Activated CD4-positive, alpha-beta T cell treated with anti-CD3 and anti-CD28 coated beads, Interleukin-2, amount 50 U/mL, for 4 hours (primary cell): ENCODE results near the gene VIL1.

Source experiments
- DNase-seq, 2 experiments: peaks; one replicate each; pipeline ENCODE4 v3.0.0-alpha.2; 2020

The VIL1 gene

GRCh38 chr2:218418717-218419458, at the start of gene VIL1:
TSS of gene VIL1 (plus strand) at chr2:218419123. CDS start at chr2:218423779, 4,656 bp downstream.
- no peak for DNase-seq

DNA sequence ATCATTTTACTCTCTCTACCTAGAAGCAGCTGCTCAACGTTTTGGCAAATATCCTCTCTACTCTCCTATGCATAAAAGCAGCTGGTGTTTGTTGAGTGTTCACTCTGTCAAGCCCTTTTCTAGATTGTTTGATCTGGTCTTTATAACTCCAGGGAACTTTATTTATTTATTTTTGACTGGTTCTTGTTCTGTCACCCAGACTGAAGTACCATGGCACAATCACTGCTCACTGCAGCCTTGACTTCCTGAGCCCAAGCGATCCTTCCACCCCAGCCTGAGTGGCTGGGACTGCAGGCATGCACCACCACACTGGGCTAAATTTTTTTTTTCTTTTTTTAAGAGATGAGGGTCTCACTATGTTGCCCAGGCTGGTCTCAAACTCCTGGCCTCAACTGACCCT, 49.6 kb upstream of the VIL1 start:
- DNase-seq = no peak

DNA sequence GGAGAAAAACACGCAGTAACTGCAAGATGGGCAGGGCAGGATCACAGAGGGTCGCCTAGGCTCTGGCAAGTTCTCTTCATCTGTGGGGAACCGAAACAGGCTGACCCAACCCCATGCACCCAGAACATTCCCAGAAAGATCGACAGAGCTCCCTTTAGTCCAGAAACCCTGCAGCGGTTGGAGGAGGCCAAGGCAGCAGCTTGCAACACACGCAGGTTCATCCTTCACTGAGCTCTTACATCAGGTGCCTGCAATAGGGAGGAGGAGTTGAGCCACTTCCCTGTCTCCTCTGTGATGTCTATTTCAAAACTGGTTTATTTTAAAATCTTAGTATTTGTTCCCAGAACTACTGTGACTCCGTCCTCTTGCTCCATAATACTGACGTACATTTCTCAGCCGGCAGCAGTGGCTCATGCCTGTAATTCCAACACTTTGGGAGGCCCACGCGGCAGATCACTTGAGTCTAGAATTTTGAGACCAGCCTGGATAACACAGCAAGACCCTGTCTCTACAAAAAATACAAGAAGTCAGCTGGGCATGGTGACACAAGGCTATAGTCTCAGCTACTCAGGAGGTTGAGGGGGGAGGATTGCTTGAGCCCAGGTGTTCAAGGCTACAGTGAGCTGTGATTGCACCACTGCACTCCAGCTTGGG, 48.4 kb upstream of the VIL1 start:
- DNase-seq = no peak

DNA sequence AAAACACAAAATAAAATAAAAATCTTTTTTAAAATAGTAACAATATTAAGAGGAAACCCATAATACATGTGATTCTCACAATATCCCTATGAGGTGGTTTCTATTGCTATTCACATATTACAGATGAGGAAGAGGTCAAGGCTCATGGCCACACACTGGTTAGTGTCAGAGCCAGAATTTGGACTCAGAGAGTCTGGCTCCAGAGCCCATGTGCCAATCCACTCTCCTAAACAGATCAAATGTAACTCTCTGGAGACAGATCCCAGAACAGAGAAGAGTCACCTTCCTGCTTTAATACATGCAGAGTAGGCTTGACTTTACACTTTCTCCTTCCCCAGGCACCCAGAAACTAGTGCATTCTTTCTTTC, 47.0 kb upstream of the VIL1 start:
- no peak for DNase-seq

- DNase-seq = no peak
Measured at GRCh38 chr2:218374795-218375194, 44.1 kb upstream of the VIL1 start.

- no peak for DNase-seq
Measured at GRCh38 chr2:218375212-218375611, 43.7 kb upstream of the VIL1 start.

GRCh38 chr2:218378053-218378452, 40.9 kb upstream of the VIL1 start:
- DNase-seq = no peak

DNA sequence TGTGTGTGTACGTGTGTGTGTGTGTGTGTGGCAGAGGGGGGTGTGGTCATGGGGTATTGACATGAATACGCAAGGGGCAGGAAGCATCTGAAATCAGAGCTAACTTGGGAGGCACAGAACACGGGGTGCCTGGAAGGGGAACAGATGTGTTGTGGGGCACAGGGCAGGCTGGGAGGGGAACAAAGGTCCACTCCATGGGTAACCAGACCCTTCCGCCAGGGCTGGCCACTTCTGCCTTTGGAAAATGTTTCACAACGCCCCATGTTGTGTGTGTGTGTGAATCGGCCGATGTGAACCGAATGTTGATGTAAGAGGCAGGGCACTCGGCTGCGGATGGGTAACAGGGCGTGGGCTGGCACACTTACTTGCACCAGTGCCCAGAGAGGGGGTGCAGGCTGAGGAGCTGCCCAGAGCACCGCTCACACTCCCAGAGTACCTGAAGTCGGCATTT, 37.0 kb upstream of the VIL1 start, which contains the start of gene SLC11A1:
Gene SLC11A1, plus strand, starts transcription at position 358 of the 451 bp plus-strand sequence. CDS start 96 bp downstream, outside the sequence.
- DNase-seq = no peak

DNA sequence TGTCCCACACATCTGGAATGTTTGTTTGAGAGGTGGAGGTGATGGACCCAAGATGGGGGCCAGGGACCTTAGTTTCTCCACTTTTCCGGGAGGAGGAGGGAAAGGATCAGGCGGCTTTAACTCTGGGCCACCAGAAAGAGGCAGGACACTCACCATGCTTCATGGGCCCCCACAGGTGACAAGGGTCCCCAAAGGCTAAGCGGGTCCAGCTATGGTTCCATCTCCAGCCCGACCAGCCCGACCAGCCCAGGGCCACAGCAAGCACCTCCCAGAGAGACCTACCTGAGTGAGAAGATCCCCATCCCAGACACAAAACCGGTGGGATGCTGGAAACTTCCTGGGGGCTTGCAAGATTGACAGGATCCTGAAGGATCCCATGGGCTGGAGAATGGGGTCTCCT, 36.1 kb upstream of the VIL1 start:
- DNase-seq = no peak

GRCh38 chr2:218383892-218384519, 34.9 kb upstream of the VIL1 start:
- no peak for DNase-seq

DNA sequence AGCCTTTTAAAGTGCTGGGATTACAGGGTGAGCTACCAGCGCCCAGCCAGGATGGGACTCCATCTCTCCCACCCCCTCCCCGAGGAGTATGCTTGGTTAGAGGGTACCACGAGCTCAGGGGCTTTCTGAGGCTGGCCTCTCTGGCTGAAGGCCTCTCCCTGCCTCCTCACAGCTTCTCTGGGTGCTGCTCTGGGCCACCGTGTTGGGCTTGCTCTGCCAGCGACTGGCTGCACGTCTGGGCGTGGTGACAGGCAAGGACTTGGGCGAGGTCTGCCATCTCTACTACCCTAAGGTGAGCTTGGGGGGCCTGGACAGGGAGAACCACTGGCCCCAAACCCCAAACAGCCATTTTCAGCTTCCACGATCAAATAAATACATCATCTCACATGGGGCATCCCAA, 33.9 kb upstream of the VIL1 start:
- DNase-seq = no peak

DNA sequence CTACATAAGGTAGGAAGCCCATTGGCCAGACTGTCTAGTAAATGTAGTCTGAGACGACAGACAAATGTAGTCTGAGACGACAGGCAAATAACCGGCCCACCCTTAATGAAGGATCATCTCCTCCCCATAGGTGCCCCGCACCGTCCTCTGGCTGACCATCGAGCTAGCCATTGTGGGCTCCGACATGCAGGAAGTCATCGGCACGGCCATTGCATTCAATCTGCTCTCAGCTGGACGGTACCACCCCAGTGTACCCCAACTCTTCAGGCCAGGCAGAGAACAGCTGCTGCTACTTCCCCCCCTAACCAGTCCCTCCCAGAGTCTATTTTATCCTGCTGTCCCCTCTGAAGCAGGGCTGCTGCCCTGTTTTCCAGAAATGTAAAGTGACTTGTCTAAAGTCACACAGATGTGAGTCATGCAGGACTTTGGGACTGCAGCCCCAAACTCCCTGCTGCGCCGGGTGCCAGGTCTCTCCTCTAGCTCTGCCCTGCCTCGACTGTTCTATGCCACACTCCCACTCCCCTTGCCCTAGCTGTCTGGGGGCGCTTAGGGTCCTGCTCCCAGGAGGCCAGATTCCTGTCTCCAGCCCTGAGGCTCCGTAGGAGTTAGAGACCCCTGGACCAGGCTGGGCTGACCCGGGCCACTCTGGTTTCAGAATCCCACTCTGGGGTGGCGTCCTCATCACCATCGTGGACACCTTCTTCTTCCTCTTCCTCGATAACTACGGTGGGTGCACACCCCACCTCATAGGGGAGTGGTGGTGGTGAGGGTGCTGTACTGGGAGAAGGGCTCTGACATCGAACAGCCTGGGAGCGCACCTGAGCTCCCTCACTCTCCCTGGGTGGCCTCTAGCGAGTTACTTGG, 32.2 kb upstream of the VIL1 start:
- no peak for DNase-seq

GRCh38 chr2:218387369-218388194, 31.3 kb upstream of the VIL1 start:
- DNase-seq = no peak

DNA sequence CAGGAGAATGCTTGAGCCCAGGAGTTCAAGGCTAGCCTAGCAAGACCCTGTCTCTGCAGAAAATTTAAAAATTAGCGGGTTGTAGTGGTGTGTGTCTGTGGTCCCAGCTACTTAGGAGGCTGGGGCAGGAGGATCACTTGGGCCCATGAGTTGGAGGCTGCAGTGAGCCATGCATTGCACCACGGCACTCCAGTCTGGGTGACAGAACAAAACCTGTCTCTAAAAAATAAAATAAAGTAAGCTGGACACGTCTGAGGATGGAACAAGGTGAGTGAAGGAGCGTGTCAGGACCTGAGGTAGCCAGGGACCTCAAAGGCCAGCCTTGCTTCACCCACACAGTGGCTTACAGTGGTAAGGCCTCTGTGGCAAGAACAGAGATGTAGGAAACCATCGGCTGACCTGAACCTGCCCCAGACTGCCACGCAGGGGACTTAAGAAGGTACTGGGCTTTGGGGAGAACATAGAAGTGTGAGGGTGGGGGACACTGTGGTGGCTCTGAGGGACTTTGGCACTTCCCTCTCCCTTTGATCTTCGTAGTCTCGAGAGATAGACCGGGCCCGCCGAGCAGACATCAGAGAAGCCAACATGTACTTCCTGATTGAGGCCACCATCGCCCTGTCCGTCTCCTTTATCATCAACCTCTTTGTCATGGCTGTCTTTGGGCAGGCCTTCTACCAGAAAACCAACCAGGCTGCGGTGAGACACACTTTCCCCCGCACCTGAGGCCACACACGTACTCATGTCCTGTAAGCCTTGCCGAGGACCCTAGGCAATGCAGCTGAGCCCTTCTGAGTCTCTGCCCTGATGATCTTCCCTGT, 29.4 kb upstream of the VIL1 start:
- DNase-seq = no peak

GRCh38 chr2:218391202-218391601, 27.7 kb upstream of the VIL1 start:
- no peak for DNase-seq

DNA sequence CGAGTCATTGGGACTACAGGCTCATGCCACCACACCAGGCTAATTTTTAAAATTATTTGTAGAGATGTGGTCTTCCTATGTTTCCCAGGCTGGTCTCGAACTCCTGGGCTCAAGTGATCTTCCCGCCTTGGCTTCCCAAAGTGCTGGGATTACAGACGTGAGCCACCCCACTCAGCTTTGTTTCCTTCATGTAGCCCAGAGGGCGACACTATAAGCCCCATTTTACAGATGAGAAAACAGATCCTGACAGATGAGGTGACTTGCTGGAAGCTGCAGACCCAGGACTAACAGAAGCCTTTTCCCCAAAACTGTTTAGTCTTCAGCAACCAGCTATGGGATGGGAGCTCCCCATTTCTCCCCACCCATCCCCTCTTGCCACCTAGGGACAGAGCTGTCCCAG, 26.5 kb upstream of the VIL1 start:
- DNase-seq = no peak

DNA sequence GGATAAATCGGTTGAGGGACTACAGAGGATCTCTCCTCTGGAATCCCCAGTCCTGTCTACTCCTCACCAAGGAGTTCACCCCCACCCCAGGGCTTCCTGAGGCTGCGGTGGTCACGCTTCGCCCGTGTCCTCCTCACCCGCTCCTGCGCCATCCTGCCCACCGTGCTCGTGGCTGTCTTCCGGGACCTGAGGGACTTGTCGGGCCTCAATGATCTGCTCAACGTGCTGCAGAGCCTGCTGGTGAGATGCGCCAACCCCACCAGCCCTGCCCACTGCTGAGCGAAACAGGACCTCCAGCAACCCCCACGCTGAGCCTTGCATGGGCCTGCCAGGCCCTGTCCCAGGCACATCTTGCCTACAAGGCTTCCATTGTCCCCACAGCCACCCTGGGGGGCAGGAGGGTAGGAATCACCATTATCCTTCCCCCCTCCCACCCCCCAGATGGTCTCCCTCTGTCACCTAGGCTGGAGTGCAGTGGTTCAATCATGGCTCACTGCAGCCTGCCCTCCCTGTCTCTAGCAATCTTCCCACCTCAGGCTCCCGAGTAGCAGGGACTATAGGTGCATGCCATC, 25.9 kb upstream of the VIL1 start:
- DNase-seq = no peak

GRCh38 chr2:218393750-218394290, 25.1 kb upstream of the VIL1 start:
- DNase-seq = no peak

DNA sequence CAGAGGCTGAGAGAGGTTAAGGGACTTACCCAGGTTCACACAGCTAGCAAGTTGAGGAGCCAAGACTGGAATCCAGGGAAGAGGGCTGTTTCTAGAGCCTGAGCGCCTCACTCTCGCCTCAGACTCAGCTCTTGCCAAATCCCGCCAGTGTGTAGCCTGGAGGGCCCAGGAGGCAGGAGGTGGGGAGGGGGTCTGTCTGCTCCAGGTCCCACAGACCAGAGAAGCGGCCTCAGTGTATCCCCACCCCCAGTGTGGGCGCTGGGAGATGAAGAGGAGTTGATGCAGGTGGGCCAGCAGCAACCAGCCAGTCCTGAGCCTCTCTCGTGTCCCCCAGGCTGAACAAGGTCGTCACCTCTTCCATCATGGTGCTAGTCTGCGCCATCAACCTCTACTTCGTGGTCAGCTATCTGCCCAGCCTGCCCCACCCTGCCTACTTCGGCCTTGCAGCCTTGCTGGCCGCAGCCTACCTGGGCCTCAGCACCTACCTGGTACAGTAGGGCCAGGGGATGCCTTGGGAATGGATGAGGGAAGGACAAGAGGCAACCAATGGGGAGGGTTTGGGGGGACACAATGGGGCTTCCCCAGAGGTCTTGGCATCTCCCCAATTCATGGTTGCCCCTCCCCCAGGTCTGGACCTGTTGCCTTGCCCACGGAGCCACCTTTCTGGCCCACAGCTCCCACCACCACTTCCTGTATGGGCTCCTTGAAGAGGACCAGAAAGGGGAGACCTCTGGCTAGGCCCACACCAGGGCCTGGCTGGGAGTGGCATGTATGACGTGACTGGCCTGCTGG, 24.4 kb upstream of the VIL1 start:
- no peak for DNase-seq

GRCh38 chr2:218395090-218395444, 23.9 kb upstream of the VIL1 start:
- DNase-seq = no peak
